HG02973 (cell line): ENCODE measurements around the gene TRAPPC3L.
"Not testable (repeated sequence)": the region's sequence is repeated elsewhere in the genome, so short reads cannot be mapped to it uniquely, and the experiment has no call there.

Experiments
- ATAC-seq: cut with Tn5 transposase; IDR thresholded peaks from one replicate; pipeline ENCODE4 v1.9.1; 2021; ENCODE audit warnings: moderate library complexity; ENCODE audit not compliant: unreplicated experiment

Gene TRAPPC3L

GRCh38 chr6:116515141-116515540 lies 30.3 kb downstream of the TRAPPC3L start:
- ATAC-seq = no peak

- ATAC-seq = no peak
These were observed 31.4 kb downstream of the TRAPPC3L start for GRCh38 chr6:116514111-116514510.

GRCh38 chr6:116513224-116513875 lies 32.1 kb downstream of the TRAPPC3L start:
- ATAC-seq = no peak

- ATAC-seq = no peak
These were observed 32.8 kb downstream of the TRAPPC3L start for GRCh38 chr6:116512734-116513133.

GRCh38 chr6:116512111-116512559 lies 33.3 kb downstream of the TRAPPC3L start:
- ATAC-seq = peak; percentile 87

- ATAC-seq = peak; percentile 6
These were observed 33.9 kb downstream of the TRAPPC3L start, which contains the start of gene CALHM5 for GRCh38 chr6:116511424-116512110. CALHM5 (plus strand) TSS chr6:116511639; CDS start chr6:116511697, 58 bp downstream.

GRCh38 chr6:116508527-116508926 lies 37.0 kb downstream of the TRAPPC3L start:
- ATAC-seq = no peak

- no peak for ATAC-seq
These were observed 38.2 kb downstream of the TRAPPC3L start for GRCh38 chr6:116507324-116507723.

- no peak for ATAC-seq
These were observed 44.5 kb downstream of the TRAPPC3L start for GRCh38 chr6:116500969-116501433.

- no peak for ATAC-seq
These were observed 48.3 kb downstream of the TRAPPC3L start for GRCh38 chr6:116497113-116497676.

GRCh38 chr6:116495161-116495560 lies 50.3 kb downstream of the TRAPPC3L start:
- not testable (repeated sequence) for ATAC-seq

GRCh38 chr6:116492331-116493067 lies 53.0 kb downstream of the TRAPPC3L start:
- no peak for ATAC-seq

GRCh38 chr6:116491610-116492330 lies 53.7 kb downstream of the TRAPPC3L start:
- ATAC-seq = no peak

GRCh38 chr6:116485559-116486184 lies 59.8 kb downstream of the TRAPPC3L start:
- ATAC-seq = no peak

GRCh38 chr6:116483616-116484015 lies 61.9 kb downstream of the TRAPPC3L start:
- ATAC-seq = no peak

GRCh38 chr6:116482780-116483179 lies 62.7 kb downstream of the TRAPPC3L start:
- no peak for ATAC-seq

- peak; percentile 100 for ATAC-seq
These were observed 69.3 kb downstream of the TRAPPC3L start for GRCh38 chr6:116476002-116476678.

- ATAC-seq = no peak
These were observed 70.3 kb downstream of the TRAPPC3L start for GRCh38 chr6:116475141-116475540.

GRCh38 chr6:116472706-116473105 lies 72.8 kb downstream of the TRAPPC3L start:
- no peak for ATAC-seq

- ATAC-seq = no peak
These were observed 74.0 kb downstream of the TRAPPC3L start for GRCh38 chr6:116471531-116471930.
